CD4-positive, alpha-beta T cell treated with Interferon gamma for 1 hour (primary cell): Measurements from ENCODE around the gene CHRNA10.

ENCODE experiments used
- DNase-seq: peaks from one replicate; pipeline ENCODE4 v3.0.0-alpha.2; 2020

Gene CHRNA10, protein sequence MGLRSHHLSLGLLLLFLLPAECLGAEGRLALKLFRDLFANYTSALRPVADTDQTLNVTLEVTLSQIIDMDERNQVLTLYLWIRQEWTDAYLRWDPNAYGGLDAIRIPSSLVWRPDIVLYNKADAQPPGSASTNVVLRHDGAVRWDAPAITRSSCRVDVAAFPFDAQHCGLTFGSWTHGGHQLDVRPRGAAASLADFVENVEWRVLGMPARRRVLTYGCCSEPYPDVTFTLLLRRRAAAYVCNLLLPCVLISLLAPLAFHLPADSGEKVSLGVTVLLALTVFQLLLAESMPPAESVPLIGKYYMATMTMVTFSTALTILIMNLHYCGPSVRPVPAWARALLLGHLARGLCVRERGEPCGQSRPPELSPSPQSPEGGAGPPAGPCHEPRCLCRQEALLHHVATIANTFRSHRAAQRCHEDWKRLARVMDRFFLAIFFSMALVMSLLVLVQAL

GRCh38 chr11:3671334-3672254 is at the start of gene CHRNA10:
CHRNA10 (minus strand) TSS chr11:3671384; CDS start chr11:3671312, 72 bp downstream.
- DNase-seq = no peak

DNA sequence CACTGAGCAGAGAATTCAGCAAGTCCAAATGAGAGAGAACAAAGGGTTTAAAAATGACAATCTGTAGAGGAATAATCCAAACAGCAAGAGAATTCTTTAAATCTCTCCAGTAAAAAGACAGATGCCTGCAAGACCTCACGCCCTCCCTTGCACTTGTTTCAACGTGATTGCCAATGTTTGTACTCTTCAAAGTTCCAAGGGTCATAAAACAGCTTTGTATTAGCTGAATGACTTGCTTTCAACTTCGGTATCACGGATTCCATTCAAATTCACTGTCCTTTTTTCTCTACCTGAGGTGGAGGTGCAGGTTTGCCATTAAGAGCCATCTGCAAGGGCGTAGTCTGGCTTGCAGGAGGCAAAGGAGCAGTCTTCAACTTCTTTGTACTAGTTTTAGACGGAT is 41.1 kb upstream of the CHRNA10 start:
- DNase-seq = no peak

GRCh38 chr11:3710485-3711259 is 39.5 kb upstream of the CHRNA10 start:
- no peak for DNase-seq

- DNase-seq = no peak
Measured at GRCh38 chr11:3709977-3710376, 38.8 kb upstream of the CHRNA10 start.

- DNase-seq = no peak
Measured at GRCh38 chr11:3707176-3707575, 36.0 kb upstream of the CHRNA10 start.

DNA sequence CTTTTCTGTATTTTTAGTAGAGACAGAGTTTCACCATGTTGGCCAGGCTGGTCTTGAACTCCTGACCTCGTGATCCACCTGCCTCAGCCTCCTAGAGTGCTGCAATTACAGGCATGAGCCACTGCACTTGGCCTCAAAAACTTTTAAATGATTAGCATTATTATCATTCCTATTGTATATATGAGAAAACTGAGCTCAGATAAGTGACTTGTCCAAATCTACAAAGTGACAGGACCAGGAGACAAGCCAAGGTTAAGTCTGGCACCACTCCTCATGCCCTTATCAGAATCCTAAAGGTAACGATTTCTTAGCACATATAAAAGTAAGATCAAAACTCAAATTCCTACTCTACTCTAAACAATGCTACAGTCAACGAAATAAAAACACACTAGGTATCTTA is 32.2 kb upstream of the CHRNA10 start:
- no peak for DNase-seq

DNA sequence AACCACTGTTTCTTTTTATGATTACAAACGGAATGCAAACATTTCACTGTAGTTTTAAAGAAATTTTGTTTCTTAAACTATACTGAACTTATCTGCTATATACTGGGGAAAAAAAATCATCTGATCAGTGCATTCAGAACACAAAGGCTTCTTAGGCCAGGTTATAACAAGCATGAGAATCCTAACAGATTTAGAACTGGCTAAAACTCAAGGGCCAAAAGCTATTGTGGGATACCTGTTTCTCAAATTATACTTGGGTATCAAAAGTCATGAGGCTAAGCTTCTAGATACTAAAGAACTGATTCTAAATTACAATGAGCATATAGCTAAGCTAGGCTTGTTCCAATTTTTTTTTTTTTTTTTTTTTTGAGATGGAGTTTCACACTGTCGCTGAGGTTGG is 29.7 kb upstream of the CHRNA10 start:
- no peak for DNase-seq

GRCh38 chr11:3700410-3700809 is 29.2 kb upstream of the CHRNA10 start:
- no peak for DNase-seq

- DNase-seq = no peak
Measured at GRCh38 chr11:3686751-3687150, 15.6 kb upstream of the CHRNA10 start.

- DNase-seq = no peak
Measured at GRCh38 chr11:3685923-3686322, 14.7 kb upstream of the CHRNA10 start.

DNA sequence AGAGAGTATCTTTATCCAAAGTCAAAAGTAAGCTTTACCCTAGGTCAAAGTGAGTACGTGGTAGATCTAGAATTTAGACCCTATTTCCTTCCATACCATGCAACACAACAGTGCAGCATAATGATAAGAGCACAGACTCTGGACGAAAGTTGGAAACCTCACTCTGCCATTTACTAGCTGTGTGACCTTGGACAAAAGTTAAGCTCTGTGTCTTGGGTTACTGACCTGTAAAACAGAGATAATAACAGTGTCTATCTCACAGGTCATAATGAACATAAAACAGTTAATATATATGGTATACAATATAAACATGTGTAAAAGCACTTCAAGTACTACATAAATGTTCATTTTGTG is 13.6 kb upstream of the CHRNA10 start:
- DNase-seq = no peak

DNA sequence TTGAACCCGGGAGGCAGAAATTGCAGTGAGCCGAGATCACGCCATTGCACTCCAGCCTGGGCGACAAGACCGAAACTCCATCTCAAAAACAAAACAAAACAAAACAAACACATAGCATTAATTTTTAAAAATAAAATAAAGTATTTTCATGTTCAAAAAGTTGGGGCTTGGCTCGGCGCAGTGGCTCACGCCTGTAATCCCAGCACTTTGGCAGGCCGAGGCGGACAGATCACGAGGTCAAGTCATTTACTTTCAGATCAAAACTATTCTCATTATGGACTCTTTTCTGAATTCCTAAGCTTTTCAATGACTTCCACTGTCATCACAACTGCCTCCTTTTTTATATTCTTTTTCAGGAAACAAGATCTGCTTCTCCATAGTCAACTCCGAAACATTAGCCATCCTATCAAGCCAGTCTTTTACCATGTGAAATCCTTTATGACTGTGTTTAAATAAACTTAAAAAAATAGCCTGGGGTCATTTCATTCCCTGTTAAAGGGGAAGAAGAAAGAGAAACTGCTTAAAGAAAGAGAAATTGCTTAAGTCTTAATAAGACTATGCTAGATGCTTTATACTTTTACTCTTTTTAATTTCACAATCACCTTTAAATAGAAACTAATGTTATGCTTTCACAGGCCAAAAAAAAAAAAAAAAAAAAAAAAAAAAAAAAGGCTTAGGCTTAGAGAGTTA is 13.1 kb upstream of the CHRNA10 start:
- no peak for DNase-seq

GRCh38 chr11:3683039-3683438 is 11.9 kb upstream of the CHRNA10 start:
- DNase-seq = no peak

GRCh38 chr11:3679077-3679476 is 7.9 kb upstream of the CHRNA10 start:
- no peak for DNase-seq

DNA sequence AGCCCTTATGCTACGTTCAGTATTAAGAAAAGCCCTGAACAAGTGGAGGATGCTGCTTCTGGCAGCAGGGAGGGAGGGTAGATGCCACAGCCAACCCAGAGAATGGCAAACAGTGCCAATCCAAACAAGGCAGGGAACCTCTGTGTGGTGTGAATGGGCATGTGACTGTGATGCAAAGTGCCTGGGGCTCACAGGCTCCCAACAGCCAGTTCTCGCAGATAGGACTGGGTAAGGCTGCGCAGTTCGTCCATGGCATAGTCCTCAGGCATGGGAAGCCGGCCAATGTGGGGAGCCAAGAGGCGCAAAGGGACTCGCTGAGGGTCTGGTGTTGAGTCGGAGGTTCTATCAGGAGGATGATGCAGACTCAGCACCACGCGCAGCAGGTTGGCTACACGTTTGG is 4.8 kb upstream of the CHRNA10 start:
- no peak for DNase-seq

- no peak for DNase-seq
Measured at GRCh38 chr11:3674189-3674588, 3.0 kb upstream of the CHRNA10 start.

DNA sequence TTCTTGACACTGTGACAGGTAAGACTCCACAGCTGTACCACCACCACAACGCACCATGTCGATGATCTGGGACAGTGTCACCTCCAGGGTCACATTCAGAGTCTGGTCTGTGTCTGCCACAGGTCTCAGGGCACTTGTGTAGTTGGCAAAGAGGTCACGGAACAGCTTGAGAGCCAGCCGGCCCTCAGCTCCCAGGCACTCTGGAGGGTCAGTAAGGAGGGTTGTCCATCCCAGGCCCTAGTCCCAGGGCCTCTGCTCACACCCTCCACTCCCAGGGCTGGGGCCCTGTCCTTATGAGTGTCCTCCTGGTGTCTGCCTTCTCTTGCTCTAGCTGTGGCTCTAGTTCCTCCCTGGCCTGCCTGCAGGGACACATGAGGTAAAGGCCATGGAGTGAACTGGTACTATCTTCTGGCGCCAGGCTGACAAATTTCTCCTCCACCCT is 1.4 kb downstream of the CHRNA10 start:
- no peak for DNase-seq

- DNase-seq = no peak
Measured at GRCh38 chr11:3669128-3669527, 2.1 kb downstream of the CHRNA10 start.

- no peak for DNase-seq
Measured at GRCh38 chr11:3667149-3668035, 3.8 kb downstream of the CHRNA10 start.

DNA sequence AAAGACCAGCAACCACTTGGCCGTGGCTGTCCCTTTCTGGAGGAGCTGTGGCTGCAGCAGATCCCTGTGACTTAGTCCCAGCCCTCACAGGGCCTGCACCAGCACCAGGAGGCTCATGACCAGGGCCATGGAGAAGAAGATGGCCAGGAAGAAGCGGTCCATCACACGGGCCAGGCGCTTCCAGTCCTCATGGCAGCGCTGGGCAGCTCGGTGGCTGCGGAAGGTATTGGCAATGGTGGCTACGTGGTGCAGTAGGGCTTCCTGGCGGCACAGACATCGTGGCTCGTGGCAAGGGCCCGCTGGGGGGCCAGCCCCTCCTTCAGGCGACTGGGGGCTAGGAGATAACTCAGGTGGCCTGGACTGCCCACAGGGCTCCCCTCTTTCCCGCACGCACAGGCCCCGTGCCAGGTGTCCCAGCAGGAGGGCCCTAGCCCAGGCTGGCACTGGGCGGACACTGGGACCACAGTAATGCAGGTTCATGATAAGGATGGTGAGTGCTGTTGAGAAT is 5.1 kb downstream of the CHRNA10 start:
- no peak for DNase-seq

DNA sequence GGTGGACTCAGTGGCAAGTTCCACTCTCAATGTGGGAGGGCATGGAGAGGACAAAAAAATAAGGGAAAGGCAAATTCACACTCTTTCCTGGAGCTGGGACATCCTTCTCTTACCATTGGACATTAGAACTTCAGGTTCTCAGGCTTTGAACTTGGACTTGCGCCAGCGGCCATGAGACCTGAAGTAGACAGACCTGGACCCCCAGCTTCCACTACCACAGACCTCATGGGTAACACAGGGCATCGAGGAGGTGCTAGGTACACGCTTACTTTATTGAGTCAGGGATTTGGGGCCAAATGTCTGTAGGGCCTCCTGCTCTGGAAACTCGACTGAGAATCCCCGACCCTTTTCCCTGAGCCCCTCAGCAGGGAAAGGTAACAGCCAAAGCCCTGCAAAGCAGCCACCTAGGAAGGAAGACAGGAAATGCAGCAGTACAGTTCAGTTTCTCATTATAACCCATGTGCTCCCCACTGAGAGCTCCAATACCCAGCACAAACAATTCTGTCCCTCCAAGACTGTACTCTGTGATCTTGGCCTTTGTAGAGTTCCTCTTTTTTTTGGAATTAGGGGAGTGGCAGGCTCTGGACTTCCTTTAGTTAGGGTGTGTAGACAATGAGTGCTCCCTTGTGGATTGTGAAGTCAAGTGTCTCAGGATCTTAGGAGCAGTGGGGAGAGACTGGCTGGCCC is 5.7 kb downstream of the CHRNA10 start:
- no peak for DNase-seq
